ENCODE measurements around the gene DGKI. TPM values are rescaled to one million over a fixed set of nuclear protein-coding genes. Genes with fewer than 3 reads are reported as not detected.

Gene DGKI
- total RNA-seq, 2 experiments from 2014 or later = 1.3 to 2.0 TPM

- ChIA-PET CTCF (no interaction called here), POLR2A (no interaction called here)
Observed at GRCh38 chr7:137670222-137671064, 176.3 kb downstream of the DGKI start.

- POLR2A ChIA-PET = no interaction called here
- CTCF ChIA-PET = interaction anchor here (0.8 kb wide), 1 partner anchor 13 kb away, joined by 3 read pairs; no protein-coding TSS in a partner anchor
Observed at GRCh38 chr7:137669706-137670105, 177.1 kb downstream of the DGKI start.

- CTCF ChIA-PET = interaction anchor here (1.2 kb wide), 1 partner anchor 12 kb away, joined by 4 read pairs; no protein-coding TSS in a partner anchor
- POLR2A ChIA-PET = no interaction called here
Observed at GRCh38 chr7:137668404-137668803, 178.4 kb downstream of the DGKI start.

DNA sequence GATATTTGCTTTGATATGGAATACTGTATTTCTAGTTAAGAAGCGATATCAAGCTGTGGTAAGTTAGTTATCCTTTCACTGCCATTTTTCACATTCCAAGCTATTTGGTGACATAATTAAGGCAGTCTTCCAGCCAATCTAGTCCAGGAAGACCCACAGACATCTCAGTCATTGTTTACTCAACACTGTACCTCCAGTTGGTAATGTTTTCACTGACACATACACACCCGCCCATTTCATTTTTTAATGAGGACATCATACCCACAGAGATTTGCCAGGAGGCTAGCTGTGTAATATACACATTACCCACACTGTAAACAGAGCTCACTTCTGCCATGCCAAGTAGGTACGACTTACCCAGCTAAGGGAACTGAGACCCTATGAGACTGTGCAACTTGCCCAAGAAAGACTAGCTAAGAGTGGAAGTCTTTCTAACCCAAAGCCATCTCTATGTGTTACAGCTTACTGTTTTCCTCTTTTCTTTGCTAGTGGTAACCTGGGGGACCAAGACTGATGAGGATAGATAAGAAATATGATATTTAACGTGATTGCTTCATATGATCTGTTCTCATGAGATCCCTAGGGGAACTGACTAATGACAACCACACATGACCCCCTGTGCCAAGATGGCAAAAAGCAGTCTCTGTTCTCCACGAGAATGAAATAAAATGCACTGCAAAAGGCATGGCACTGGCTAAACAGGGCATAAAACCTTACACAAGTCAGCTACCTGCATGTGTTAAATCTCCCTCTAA is 179.0 kb downstream of the DGKI start:
- ChIA-PET CTCF (interaction anchor here (1.2 kb wide), 1 partner anchor 11 kb away, joined by 4 read pairs; no protein-coding TSS in a partner anchor), POLR2A (no interaction called here)

DNA sequence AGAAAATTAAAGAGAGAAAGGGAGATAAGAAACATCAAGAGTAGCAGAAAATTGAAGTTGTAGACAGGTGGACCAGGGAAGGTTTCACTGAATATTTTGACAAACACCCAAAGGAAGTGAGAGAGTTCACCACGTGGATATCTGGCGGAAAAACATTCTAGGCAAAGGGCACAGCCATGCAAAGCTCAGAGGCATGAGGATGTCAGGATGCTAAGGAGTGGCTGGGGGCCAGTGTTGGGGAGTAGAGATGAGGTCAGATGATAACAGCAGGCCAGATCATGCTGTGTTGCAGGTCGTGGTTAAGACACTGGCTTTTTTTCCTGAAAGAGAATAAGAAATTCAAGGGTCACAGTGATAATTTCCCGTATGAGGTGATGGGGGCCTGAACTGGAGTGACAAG is 181.9 kb downstream of the DGKI start:
- ChIA-PET CTCF (no interaction called here), POLR2A (no interaction called here)

- POLR2A ChIA-PET = no interaction called here
- CTCF ChIA-PET = no interaction called here
Observed at GRCh38 chr7:137661634-137662033, 185.1 kb downstream of the DGKI start.

- ChIA-PET CTCF (interaction anchor here (1.0 kb wide), 1 partner anchor 14 kb away, joined by 5 read pairs; no protein-coding TSS in a partner anchor), POLR2A (no interaction called here)
Observed at GRCh38 chr7:137658190-137658900, 188.4 kb downstream of the DGKI start.

DNA sequence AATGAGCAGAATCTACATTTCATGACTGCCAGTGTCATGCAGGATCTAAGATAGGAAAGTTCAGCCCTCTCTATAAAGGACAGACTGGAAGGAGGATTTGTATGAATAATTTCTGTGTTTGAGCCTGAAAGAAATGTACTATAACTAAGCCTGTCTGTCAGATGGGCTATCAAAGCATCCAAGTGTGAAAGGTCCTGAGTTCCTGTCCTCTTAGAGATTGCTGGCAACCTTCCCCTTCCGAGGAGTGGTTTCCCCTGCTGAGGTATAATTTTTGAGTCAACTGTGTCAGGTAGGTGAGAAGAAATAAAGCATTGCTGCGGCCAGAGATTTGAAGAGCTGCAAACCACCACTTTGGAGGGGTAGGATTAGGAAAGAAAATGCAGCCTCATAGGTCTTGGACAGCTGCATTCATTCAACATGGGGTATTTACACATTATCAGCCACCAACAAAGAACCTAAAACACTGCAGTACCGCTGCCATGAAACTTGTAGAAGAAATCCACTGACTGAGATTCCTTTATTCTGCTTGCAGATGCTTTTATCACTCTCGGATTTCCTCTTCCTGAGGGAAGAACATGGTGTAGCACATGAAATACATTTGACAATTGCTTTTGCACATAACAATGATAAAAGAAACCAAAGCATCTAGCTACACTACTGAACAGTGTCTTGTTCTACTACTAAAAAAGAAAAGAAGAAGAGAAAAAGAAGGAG is 189.1 kb downstream of the DGKI start:
- POLR2A ChIA-PET = no interaction called here
- CTCF ChIA-PET = interaction anchor here (1.0 to 2.7 kb wide), 3 partner anchors 15 to 353 kb away, joined by 5 to 7 read pairs (median 7); no protein-coding TSS in a partner anchor

DNA sequence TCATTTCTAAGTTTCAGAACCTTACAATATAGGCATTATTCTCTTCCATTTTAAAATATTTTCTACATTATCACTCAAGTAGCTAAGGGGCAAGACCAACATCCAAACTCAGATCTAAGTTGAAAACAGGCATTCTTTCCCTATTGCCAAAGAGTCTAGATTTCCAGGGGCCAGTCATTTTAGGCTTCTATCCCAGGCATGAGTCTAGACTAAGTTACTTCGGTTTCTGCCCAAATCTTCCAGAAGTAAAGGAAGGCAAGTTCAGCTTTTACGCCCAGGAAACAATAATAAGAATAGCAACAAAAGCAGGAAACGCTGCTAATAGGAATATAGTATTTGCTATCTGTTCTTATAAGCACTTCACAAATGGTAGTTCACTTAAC is 189.9 kb downstream of the DGKI start:
- POLR2A ChIA-PET = no interaction called here
- CTCF ChIA-PET = interaction anchor here (0.7 to 2.7 kb wide), 10 partner anchors 11 to 354 kb away, joined by 3 to 10 read pairs (median 7); no protein-coding TSS in a partner anchor

DNA sequence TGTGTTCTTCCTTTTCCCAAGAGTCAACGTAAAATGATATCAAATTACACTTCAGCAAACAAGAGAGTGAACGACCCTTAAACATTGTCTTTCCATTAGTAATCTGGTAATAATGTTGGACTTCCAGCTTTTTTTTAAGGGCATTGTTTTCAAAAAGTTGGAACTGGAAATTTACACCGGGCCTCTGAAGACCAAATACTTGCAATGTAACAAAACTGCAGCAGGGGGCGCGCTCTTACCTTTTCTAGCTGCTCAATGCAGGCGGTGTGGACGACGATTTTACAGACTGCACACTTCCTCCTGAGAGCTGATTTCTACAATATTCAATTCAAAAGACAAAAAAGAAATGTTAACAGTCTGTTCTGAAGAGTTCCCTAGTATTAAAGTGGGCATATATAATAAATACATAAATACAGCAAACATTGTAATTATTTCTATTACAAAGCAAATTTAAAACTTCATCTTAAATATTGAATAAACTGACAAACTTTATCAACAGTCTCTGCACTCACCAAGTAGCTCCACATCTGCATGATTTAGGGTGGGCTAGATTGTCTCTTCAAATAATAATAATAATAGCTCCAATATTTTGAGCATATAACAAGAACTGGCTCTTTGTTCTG is 190.4 kb downstream of the DGKI start:
- POLR2A ChIA-PET = no interaction called here
- CTCF ChIA-PET = interaction anchor here (0.7 to 2.7 kb wide), 10 partner anchors 10 to 355 kb away, joined by 3 to 10 read pairs (median 7); no protein-coding TSS in a partner anchor

DNA sequence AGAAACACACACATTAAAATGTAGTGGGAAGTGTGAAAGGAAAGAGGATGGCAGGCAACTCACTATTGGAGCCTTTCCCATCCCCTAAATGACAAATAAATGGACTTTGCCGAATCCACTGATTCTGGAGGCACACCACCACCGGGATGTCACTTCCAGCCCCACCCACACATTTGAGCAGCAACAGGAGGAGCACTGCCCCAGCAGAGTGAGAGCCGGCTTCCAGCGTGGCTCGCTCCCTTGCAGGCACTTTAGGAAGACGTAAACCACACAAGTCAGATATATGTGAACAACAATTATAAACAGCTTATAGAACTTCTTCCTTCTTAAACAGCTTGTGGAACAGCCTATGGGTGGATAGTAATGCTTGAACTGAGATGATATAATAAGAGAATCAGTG is 191.0 kb downstream of the DGKI start:
- POLR2A ChIA-PET = no interaction called here
- CTCF ChIA-PET = interaction anchor here (0.9 to 2.7 kb wide), 8 partner anchors 10 to 355 kb away, joined by 3 to 10 read pairs (median 7); no protein-coding TSS in a partner anchor

DNA sequence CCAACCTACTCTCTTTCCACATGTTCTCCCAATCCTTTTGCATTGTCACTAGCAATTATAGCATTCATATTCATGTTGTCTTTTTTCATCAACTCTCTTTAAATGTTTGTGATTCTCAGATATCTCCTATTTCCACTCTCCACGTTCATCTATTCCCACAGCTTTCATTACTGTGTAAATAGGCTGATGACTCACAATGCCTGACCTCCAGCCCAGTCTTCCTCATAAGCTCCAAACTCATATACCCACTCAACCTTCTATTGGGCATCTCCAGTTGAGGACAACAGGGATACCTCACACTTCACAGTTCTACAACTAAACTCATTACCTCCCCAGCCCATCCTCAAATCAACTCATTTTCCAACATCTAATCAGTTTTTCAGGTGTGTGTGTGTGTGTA is 194.1 kb downstream of the DGKI start:
- CTCF ChIA-PET = no interaction called here
- POLR2A ChIA-PET = no interaction called here

GRCh38 chr7:137647905-137648565 is 198.7 kb downstream of the DGKI start:
- ChIA-PET POLR2A (no interaction called here), CTCF (no interaction called here)

DNA sequence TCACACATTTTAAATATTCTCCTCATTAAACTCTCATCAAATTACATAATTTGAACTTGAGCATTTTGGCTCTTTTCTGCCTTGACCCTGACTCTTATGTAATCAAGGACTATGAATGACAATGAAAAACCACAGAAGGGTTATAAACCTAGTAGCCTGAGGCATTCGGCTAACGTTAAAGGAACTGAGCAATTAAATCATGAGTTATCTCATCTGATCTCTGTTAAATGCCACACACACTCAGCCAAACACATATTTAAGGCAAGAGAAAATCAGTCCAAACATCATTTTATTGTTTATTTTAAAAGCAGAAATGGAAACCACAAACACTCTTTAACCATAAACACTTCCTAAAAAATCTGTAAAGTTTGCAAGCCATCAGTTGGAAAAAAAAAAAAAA is 204.3 kb downstream of the DGKI start:
- ChIA-PET CTCF (interaction anchor here (0.7 kb wide), 1 partner anchor 1054 kb away, joined by 3 read pairs; no protein-coding TSS in a partner anchor), POLR2A (no interaction called here)

DNA sequence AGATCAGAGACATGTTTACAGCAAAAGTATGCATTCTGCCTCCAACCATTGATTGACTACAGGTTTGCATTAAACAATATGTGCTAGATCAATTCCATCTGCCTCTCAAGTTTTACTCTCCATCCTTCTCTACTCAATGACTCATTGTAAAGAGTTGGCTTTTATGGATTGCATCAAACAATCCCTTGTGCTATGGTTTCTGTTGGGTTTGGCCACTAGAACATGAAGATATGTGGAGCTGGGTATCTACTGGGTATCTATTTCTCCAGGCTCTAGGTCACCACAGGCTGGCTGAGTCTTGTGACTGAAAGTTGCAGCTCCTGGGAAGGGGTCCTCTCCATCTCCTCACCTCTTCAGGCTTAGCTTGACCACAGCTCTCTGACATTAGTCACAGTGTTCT is 204.7 kb downstream of the DGKI start:
- CTCF ChIA-PET = interaction anchor here (0.7 kb wide), 1 partner anchor 1054 kb away, joined by 3 read pairs; no protein-coding TSS in a partner anchor
- POLR2A ChIA-PET = no interaction called here

DNA sequence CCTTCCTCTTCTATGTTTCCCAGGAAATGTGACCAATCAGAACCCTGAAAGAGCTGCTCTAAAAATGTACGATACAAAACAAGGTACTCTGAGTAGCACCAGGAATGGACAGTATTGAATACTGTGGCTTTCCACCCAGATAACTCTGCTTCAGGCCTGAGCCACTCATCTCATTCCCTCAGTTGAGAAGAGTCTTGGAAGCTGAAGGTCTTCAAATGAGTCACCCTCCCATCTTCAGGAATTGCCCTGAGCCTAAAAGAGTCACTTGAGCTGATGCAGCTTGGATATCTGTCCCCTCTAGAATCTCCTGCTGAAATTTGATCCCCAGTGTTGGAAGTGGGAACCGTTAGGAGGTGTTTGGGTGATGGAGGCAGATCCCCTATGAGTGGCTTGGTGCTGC is 210.4 kb downstream of the DGKI start:
- POLR2A ChIA-PET = no interaction called here
- CTCF ChIA-PET = no interaction called here

- CTCF ChIA-PET = no interaction called here
- POLR2A ChIA-PET = no interaction called here
Observed at GRCh38 chr7:137635874-137636273, 210.9 kb downstream of the DGKI start.

DNA sequence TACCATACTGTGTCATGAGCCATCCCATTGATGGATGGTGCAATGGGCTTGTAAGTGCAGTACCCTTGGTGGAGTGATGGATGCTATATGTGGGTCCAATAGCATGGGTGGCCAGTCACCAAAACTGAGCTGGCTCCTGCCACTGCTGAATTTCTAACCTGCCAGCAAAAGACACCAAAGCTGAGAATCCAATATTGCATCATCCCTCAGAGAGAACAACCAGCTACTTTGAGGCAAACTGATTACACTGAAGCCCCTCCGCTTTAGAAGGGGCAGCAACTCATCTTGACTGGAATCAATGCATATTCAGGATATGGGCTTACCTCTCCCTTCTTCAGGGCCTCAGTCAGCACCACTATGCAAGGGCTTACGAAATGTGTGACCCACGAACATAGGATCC is 211.6 kb downstream of the DGKI start:
- POLR2A ChIA-PET = no interaction called here
- CTCF ChIA-PET = no interaction called here

Measured in activated CD8-positive, alpha-beta memory T cell treated with anti-CD3 and anti-CD28 coated beads for 36 hours (primary cell).